ENCODE data around the gene DHRS12. TPM values are rescaled to one million over a fixed set of nuclear protein-coding genes. Genes with fewer than 3 reads are reported as not detected.

Gene DHRS12
- total RNA-seq, 1 donor from 2014 or later, result 7.3 TPM

DNA sequence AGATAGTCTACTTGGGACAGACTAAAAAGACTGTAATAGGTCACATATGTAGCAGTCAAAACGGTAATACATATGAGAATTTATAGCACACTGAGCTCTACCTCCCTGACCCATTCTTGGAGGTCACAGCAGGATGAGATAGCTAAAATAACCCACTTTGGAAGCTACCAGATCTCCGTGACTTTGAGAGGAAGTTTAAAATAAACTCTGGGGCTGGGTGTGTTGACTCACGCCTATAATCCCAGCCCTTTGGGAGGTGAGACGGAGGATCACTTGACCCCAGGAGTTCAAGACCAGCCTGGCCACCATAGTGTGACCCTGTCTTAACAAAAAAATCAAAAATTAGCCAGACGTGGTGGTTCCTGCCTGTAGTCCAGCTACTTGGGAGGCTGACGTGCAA lies 45.3 kb downstream of the DHRS12 start:
- ATAC-seq, result no peak

DNA sequence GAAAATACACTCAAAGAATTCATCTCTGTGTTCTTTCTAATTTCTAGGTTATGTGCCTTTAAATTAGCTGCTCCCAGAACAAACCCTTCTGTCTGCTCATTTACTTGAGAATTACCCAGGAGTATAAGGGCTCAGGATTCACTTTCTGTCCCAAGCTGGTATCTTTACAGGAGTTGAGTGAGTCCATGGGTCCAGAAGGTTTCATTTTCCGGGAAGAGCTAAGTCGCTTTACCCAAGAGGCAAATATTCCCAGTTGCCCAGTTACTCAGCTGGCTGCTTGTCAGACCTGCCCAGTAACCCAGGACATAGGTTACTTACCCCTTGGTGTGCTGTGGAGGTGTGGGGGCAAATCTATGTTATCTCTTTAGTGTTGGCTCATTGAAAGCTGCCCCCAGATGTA lies 47.3 kb downstream of the DHRS12 start:
- no peak for ATAC-seq

DNA sequence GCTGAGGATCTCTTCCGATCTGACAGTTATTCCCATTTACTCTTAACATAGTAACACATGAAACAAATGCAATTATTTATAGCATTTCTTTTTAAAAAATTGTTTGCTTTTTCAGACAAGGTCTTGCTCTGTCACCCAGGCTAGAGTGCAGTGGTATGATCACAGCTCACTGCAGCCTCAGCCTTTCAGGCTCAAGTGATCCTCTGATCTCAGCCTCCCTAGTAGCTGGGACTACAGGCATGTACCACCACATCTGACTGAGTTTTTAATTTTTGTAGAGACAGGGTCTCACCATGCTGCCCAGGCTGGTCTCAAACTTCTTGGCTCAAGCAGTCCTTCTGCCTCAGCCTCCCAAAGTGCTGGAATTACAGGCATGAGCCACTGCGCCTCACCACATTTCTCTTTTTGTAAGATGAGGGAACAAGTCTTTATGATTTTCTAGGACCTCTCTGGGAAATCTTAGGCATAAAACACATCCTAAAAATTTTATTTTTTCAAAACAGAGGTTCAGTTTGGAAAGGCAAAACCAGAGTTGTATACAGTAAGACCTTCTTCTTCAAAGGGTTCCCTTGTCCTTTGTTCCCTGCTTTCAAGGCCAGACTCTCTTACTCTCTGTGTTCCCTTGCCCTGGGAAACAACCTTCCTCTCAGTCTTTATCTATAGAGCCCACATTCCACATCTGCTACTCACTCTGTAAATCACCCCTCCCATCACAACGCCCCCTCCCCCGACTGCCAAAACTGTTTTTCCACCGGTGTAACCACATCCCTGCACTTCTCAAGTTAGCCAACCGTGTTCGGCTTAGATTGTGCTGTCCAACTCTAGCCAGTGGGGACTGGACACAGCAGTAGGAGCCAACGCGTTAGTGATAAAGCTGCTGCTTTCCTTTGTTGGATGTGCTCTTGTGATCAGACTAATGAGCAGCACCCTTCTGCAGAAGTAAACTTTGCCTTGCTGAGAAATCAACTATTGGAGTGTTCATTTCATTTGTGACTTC lies 56.2 kb downstream of the DHRS12 start:
- ATAC-seq, result no peak

DNA sequence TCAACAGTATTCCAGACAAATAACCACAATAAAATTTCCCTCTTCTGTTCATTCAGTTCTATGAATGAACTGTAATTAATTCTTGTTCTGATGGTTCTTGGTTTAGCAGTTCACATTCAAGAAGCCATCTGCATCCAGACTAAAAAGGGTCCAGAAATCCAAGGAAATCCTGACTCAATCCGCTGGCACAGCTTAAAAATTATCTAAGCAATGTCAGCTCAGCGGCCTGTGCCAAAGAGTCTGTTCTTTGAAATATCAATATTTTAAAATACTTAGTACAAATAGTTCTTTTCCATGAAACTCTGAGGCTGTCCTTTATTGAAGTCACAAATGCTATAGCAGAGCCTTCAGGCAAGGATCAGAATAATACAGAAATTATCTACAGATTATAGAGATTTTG lies 57.2 kb downstream of the DHRS12 start:
- no peak for ATAC-seq

DNA sequence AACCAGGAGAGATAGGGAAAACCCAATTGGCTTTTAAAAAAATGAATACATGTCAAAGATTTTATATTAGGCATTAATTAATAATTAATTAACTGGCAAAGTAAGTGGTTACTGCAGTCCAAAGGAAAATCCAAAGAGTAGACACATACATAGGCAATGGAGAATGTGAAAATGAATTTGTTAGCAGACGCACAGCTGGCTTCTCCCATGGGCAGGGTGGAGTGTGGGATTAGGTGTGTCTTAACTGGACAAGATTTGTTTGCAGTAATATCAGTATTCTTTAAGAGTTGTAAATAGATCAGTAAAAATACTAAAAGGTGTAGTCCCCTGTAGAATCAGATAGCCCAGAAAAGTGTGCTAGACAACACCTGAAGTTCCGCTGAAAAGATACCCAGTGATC lies 58.7 kb downstream of the DHRS12 start:
- no peak for ATAC-seq

DNA sequence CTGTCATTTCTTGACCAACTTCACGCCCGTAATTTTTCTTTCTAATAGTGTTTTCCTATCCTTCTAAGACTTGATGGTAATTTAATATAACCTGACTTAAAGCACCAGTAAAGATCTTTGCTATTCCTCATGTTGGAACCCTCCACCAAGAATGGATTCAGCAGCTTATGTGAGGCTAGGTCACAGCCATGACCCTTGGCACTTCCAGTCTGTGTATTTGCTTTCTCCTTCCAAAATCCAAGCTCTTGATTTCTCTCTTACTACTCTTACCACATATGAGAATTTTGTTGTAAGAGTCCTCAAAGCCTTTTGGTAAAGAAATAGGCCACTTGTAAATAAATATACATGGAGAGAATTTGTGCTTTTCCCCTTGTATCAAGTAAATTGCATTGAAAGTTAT lies 61.4 kb downstream of the DHRS12 start:
- no peak for ATAC-seq

DNA sequence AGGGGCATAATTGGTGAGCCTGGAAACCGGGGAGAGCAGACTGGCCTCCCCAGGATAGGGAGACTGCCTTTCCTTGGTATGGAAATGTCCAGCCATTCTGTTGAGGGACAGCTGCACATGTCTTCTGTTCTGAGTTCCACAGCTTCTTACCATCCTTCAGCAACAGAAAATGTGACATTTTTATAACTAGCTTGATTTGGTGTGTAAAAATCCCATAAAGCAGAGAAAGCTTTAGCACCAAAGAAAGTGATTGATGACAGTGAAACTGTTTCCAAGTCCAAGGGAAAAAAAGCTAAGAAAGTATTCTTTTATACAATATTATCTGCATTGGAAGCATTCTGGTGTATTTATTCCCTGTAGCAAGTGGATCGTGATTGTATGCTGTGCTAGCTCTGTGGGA lies 61.9 kb downstream of the DHRS12 start:
- ATAC-seq, result no peak

DNA sequence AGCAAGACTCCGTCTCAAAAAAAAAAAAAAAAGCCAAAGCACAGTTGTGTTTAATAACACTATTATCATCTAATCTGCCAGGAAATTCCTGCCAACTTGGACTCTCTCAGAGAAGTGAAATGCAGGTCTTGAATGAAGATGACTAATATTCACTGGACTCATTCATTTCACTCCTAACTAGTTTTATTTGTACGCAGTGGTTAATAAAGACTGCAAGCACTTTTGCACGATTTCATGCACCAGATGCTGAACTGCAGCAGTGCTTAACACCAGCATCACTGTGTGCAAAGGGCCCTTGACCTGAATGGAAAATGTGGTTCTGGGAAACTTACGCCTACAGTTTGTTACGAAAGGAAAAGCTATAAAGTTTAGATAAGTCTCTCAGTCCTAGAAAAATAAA lies 63.3 kb downstream of the DHRS12 start:
- no peak for ATAC-seq

DNA sequence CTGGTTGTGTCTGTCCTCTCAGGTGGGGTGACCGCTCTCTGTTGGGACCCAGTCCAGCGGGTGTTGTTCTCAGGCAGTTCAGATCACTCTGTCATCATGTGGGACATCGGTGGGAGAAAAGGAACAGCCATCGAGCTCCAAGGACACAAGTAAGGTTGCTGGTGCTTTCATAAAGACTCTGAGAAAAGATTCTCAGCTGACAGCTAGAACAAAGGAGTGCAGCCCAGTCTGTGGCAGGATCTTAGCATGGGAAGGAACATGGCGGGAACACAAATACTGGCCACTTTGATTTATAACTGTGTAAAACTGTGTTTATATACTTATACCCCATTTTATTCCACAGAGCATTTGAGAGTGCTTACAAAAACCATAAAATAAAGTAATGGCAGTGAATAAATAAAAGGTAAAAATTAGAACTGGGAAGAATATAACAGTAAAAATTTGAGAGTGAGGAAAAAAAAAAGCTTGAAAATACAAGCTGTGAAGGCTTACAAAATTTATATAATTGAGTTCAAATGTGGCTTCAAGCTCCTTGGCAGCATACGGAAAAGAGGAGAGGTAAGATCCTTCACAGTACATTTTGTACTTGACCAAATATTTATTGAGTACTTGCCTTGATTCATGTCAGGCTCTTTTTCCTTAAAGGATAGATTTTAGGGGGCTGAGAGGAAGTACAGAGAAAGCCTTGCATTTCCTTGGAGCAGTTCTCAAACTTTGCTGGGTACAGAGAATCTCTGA lies 64.8 kb downstream of the DHRS12 start:
- ATAC-seq, result no peak

DNA sequence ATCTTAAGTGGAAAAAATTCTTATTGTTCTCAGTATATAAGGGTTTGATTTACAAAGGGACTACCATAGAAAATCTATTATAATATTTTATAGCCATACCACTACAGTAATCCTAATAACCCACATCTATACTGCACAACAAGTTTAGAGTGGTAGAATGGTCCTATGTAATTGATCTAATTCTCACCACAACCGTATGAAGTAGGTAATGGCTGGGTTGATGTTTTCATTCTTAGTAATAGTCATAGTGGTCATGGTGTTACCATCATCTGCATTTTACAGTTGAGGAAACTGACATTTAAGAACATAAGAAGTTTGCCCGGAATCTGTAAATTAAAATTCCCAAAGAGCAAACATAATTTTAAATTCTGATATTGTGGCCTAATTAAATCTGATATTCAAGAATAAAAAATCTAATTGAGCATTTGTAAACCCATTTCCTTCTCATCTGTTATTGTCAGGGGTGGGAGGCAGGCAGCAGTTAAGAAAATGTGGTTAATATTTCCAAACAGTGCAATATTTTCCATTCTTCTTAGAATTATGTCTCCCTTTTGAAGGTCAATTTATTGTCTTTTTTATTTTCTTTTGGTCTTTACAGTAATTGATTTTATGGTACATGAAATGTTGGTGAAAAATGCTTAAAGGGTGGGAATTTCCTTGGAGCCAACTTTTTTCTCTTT lies 65.6 kb downstream of the DHRS12 start:
- ATAC-seq, result no peak

DNA sequence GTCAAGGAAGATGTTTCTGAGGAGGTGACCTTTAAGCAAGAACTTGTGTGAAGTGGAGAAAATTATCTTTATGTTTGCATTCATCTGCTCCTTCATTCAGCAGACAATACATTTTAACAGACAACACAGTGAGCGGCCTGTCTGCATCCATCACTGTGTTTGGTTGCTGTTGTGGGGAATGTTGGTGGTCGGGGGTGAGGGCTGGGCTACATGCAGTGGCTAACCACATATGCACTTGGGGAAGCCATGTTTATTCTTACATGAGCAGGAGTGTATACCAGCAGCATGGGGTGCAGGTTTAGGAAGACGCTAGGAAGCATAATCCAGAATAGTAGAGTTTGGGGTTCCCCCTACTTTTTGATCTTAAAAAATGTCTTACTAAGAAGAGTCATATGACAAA lies 66.4 kb downstream of the DHRS12 start:
- ATAC-seq, result no peak

DNA sequence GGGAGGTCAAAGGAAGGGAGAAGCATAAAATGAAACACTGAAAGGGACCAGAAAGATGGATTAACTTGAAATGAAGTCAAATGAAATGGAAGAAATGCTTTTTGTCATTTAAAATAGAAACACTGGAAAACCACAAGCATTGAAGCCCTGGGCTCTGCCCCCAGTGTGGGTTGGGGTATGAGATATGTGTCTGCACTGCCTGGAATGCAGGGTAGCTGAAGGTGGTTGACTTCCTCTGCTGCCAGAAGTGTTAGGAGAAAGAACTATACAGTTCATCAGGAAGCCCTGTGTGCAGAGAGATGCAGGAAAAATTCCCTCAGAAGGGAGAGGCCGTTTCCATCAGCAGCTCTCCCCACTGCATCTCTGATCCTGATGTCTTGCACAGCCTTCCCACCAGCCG lies 69.2 kb downstream of the DHRS12 start:
- no peak for ATAC-seq

DNA sequence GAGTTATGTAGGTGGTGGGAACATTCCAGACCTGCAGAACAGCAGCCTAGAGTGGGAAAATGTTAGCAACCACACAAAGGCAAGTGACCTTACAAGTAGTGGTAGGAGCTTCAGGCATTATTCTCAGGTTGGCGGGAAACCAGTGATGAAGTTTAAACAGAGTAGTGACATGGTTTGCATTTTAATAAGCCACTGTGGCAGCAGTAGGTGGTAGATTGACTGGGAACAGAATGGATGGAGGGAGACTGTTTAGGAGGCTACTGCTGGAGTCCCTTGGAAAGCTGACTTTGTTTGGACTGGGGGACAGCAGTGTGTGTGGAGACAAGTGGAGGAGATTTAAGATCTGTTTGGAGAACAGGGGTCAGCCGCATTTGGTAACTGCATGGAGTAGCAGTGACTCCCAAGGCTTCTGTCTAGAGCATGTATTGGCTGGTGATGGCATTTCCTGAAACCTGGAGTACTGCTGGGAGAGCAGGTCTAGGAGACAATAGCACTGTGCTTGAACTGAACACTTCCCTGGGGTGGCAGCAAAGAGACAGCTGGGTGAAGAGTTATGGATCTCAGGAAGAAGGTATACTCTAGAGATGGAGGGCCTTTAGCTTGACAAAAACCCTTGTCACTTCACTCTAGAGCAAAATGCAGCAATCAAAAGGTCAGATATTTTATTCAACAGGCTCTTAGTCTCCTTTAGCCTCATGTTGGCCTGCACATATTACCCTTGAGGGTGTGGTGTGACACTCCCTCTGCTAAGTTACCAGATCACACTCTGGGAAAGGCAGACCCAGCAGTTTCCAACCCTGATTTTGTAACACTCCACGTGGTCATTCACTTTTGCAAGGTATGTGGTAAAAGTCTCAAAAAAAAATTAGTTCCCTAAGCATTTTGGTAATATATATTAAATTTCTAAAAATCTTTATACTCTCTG lies 70.3 kb downstream of the DHRS12 start:
- peak; percentile 64 for ATAC-seq

DNA sequence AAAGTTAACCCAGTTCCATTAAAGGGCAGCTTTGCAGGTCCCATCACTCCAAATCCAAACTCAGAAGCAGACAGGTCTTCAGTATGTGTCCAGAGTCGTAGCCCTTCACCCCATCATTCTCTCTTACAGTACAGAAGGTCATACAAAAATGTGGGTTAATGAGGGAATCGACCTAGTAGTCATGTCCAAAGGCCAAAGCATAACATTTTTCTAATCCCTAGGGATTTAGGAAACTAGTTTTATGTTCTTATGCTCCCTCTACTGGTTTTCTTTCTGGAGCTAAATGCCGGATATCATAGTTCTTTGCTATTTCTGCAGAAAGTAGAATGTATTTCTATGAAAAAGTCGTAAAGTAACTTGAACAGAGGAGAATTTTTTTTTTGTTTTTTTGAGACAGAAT lies 72.2 kb downstream of the DHRS12 start:
- no peak for ATAC-seq

DNA sequence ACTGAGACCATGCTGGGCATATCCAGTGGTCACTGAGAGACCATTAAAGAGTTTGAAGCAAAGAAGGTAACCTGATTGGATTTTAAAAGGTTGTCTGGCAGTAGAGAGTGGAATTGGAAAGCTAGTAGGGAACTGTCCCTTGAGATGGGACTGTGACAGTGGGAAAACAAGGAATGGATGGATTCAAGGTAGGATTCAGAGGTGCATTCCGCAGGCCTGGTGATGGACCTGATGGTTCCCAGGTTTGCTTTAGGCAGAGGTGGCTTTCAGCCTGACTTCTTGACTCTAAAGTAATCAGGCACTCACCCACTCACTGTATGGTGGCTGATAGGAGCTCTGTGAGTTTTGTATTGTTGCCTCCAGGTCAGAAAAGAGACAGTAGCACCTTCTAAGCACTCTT lies 73.0 kb downstream of the DHRS12 start:
- no peak for ATAC-seq

DNA sequence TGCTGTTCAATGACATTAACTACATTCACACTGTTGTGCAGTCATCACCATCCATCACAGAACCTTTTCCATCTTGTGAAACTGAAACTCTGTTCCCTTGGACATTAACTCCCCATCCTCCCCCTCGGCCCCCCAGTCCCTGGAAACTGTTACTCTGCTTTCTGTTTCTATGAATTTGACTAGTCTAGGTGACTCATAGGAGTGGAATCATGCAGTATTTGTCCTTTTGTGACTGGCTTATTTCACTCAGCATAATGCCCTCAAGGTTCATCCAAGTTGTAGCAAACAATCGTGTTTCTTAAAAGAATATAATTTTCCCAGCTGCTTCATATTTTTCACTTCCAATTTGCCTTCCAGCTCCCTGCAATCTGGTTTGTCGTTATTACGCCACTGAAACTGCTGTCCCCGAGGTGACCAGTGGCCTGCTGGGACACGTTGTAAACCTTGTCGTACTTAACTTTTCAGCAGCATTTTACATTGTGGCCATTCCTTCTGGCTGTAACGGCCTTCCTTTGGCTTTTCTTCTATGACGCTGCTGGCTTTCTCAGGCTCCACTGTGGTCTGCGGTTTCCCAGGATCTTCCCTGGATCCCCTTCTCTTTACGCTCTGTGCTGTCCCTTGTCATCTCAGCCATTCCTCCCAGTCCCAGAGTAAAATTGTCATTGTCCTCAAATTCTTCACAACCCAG lies 74.0 kb downstream of the DHRS12 start:
- ATAC-seq, result peak; percentile 52

DNA sequence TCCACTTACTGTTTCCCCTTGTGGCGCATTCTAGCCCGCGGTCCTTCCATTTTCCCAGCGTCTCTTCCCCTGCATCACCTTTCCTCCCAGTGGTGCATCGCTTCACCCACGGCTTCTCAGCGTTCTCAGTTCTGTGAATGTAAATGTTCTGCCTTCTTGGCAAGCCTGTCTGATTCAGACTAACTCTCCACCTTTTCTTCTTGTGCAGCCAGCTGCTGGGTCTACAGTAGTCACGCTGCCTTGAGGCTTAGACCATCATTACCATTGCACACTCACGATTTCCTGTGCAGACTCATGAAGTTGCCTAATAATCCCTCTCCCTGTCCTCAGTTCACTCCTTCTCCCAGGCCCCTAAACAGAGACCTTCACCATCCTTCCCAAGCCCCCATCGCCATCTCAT lies 75.0 kb downstream of the DHRS12 start:
- peak; percentile 75 for ATAC-seq

DNA sequence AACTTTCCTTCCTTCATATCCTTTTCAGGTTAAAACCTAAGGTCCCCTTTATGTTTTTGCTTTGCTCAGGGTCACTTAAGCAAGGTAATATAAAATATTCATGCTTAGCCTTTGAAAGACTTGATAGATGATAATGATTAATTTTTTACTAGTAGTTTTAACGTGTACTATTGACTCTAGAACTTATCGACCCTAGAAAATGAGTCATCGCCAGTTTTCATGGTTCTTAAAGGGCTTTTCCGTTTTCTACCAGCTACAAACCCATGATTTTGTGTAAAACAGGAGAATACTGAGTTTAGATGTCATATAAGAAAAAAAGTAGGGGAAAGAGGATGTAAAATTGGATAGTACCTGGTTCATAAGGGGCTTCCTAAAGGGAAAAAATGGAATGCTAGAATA lies 75.7 kb downstream of the DHRS12 start:
- no peak for ATAC-seq

DNA sequence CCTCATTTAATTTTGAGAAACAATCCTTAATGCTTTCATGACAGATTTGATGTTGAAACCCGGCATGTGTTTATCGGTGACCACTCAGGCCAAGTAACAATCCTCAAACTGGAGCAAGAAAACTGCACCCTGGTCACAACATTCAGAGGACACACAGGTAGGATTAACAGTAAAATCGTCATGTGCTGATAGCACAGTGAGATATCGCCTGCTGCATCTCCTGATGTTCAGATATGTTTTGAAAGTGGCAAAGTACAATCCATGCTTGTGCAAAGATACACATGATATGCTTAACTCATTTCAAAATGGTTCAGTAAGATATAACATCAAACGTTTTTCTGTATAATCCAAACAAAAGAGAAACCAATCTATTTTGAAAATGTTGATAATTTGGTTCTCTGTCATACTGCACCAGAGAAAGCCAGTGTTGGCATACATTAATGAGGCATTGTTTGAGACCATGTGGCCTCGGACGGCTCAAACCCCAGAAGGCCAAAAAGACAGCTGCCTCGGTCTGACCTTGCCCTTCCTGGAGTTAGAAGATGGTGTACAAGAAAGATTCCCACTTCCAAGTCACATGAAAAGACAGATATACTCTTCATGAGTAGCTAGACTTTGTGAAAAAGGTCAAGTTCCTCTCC lies 76.2 kb downstream of the DHRS12 start:
- no peak for ATAC-seq

DNA sequence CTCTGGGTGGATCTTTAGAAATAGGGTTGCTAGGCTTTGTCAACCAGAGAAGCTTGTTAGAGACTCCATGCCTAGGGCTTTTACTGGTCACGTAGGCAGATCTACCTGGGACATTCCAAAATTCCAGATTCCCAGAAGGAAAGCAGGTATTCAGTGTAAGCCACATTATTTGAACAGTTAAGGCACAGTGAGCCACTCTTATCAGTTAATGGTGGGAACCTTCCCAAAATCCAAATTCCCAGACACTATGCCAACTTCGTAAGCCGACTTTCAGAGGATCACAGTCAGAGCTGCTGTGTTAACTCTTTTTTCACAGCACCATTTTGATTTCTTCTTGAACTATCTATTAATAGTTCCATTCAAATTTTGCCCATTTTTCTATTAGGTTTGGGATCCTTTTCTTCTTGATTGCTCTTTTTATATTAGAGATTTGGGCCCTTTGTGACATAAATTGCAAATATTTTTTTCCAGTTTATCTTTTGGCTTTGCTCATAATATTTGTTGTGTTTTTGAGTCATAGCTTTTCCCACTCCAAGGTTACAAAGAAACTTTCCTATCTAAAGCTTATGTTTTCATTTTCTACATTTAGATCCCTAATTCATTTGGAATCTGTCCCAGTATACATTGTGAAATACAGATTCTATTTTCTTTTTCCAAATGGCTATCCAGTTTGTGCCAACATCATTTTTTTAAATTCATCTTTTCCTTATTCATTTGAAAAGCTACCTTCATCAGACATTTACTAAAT lies 77.3 kb downstream of the DHRS12 start:
- no peak for ATAC-seq

Data from esophagus mucosa (tissue), 1 donor.